ENCODE results near the gene PPCDC.

The PPCDC gene

GRCh38 chr15:75023181-75023871, at the start of gene PPCDC:
PPCDC (plus strand) TSS chr15:75023590; CDS start chr15:75028319, 4,729 bp downstream.
- in situ Hi-C loops (cut with HindIII; ENCODE audit: low sequenced_read_pairs) = no loop called here

GRCh38 chr15:74976159-74976558, 47.2 kb upstream of the PPCDC start:
- in situ Hi-C loops (cut with HindIII; ENCODE audit: low sequenced_read_pairs) = no loop called here

GRCh38 chr15:74977599-74977998, 45.8 kb upstream of the PPCDC start:
- in situ Hi-C loops (cut with HindIII; ENCODE audit: low sequenced_read_pairs) = no loop called here

- in situ Hi-C loops (cut with HindIII; ENCODE audit: low sequenced_read_pairs) = no loop called here
Measured at GRCh38 chr15:74978077-74978476, 45.3 kb upstream of the PPCDC start.

- in situ Hi-C loops (cut with HindIII; ENCODE audit: low sequenced_read_pairs) = no loop called here
Measured at GRCh38 chr15:74978503-74978902, 44.9 kb upstream of the PPCDC start.

GRCh38 chr15:74982183-74982582, 41.2 kb upstream of the PPCDC start:
- in situ Hi-C loops (cut with HindIII; ENCODE audit: low sequenced_read_pairs) = no loop called here

- in situ Hi-C loops (cut with HindIII; ENCODE audit: low sequenced_read_pairs) = no loop called here
Measured at GRCh38 chr15:74983725-74984231, 39.6 kb upstream of the PPCDC start.

GRCh38 chr15:74988007-74988800, 35.2 kb upstream of the PPCDC start:
- in situ Hi-C loops (cut with HindIII; ENCODE audit: low sequenced_read_pairs) = no loop called here

GRCh38 chr15:74989527-74989926, 33.9 kb upstream of the PPCDC start:
- in situ Hi-C loops (cut with HindIII; ENCODE audit: low sequenced_read_pairs) = no loop called here

- in situ Hi-C loops (cut with HindIII; ENCODE audit: low sequenced_read_pairs) = no loop called here
Measured at GRCh38 chr15:74992619-74993018, 30.8 kb upstream of the PPCDC start.

GRCh38 chr15:74994236-74994635, 29.2 kb upstream of the PPCDC start:
- in situ Hi-C loops (cut with HindIII; ENCODE audit: low sequenced_read_pairs) = no loop called here

- in situ Hi-C loops (cut with HindIII; ENCODE audit: low sequenced_read_pairs) = no loop called here
Measured at GRCh38 chr15:74994685-74995084, 28.7 kb upstream of the PPCDC start.

GRCh38 chr15:74995182-74995778, 28.1 kb upstream of the PPCDC start, which contains the start of gene SCAMP5:
SCAMP5 (plus strand) TSS chr15:74995563; CDS start chr15:75011840, 16,277 bp downstream.
- in situ Hi-C loops (cut with HindIII; ENCODE audit: low sequenced_read_pairs) = no loop called here

- in situ Hi-C loops (cut with HindIII; ENCODE audit: low sequenced_read_pairs) = no loop called here
Measured at GRCh38 chr15:74995779-74996765, 27.3 kb upstream of the PPCDC start.

- in situ Hi-C loops (cut with HindIII; ENCODE audit: low sequenced_read_pairs) = no loop called here
Measured at GRCh38 chr15:74997141-74997540, 26.2 kb upstream of the PPCDC start.

GRCh38 chr15:74997543-74997942, 25.8 kb upstream of the PPCDC start:
- in situ Hi-C loops (cut with HindIII; ENCODE audit: low sequenced_read_pairs) = no loop called here

- in situ Hi-C loops (cut with HindIII; ENCODE audit: low sequenced_read_pairs) = no loop called here
Measured at GRCh38 chr15:75001310-75001709, 22.1 kb upstream of the PPCDC start.

- in situ Hi-C loops (cut with HindIII; ENCODE audit: low sequenced_read_pairs) = no loop called here
Measured at GRCh38 chr15:75002398-75002797, 21.0 kb upstream of the PPCDC start.

GRCh38 chr15:75007216-75007615, 16.2 kb upstream of the PPCDC start:
- in situ Hi-C loops (cut with HindIII; ENCODE audit: low sequenced_read_pairs) = no loop called here

GRCh38 chr15:75008221-75008625, 15.2 kb upstream of the PPCDC start:
- in situ Hi-C loops (cut with HindIII; ENCODE audit: low sequenced_read_pairs) = no loop called here
